Rectal smooth muscle tissue (tissue), 1 donor: Measurements from ENCODE around the gene KRT12.
A peak's percentile ranks its signal among the peaks of the same experiment; 100 is the strongest.

Experiments
- H3K27ac ChIP-seq: one replicate; pipeline ENCODE4 v1.7.0; 2013; ENCODE audit warnings: low read depth, low read length, inconsistent platforms
- H3K27me3 ChIP-seq: one replicate; pipeline ENCODE4 v1.7.0; 2013; ENCODE audit warnings: low read length; ENCODE audit not compliant: control insufficient read depth, insufficient read depth
- H3K36me3 ChIP-seq: one replicate; pipeline ENCODE4 v1.7.0; 2013; ENCODE audit warnings: low read length; ENCODE audit not compliant: control insufficient read depth, insufficient read depth
- H3K4me1 ChIP-seq: one replicate; pipeline ENCODE4 v1.7.0; 2013; ENCODE audit warnings: low read length; ENCODE audit not compliant: control insufficient read depth, insufficient read depth
- H3K4me3 ChIP-seq: one replicate; pipeline ENCODE4 v1.7.0; 2013; ENCODE audit warnings: low read length
- H3K9ac ChIP-seq: one replicate; pipeline ENCODE4 v1.7.0; 2013; ENCODE audit warnings: low read length

Gene KRT12

DNA sequence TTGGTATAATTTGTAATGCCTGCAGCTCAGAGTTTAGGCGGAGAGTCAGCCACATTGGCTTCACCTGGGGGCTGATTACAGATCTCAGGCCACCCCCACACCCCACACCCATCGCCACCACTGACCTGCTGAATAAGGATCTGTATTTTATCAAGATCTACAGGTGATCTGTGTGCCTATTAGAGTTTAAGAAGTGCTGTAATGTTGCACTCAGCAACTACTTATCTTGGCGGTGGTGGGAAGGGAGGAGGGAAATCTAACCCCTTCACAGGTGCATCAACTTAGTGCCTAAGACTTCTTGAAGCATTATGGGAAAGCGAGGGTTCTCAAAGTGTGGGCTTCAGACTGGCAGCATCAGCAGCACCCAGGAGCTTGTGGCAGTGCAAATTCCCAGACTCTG is 35.5 kb upstream of the KRT12 start:
- Histone ChIP-seq H3K4me1 (no peaks in the 10 kb centered on the region), H3K27ac (no peak overlapping the region), H3K4me3 (peak overlapping the region; percentile 0), H3K36me3 (no peaks in the 10 kb centered on the region), H3K27me3 (no peaks in the 10 kb centered on the region), H3K9ac (no peak overlapping the region)

- H3K27ac ChIP-seq = no peak overlapping the region
- H3K4me1 ChIP-seq = no peaks in the 10 kb centered on the region
- H3K9ac ChIP-seq = no peak overlapping the region
- H3K36me3 ChIP-seq = no peaks in the 10 kb centered on the region
- no peak overlapping the region for H3K4me3 ChIP-seq
- no peaks in the 10 kb centered on the region for H3K27me3 ChIP-seq
Observed at GRCh38 chr17:40901981-40902474, 35.0 kb upstream of the KRT12 start.

GRCh38 chr17:40900809-40901356 is 33.9 kb upstream of the KRT12 start:
- Histone ChIP-seq H3K4me3 (no peak overlapping the region), H3K36me3 (no peaks in the 10 kb centered on the region), H3K9ac (no peak overlapping the region), H3K27me3 (no peaks in the 10 kb centered on the region), H3K27ac (no peak overlapping the region), H3K4me1 (no peaks in the 10 kb centered on the region)

DNA sequence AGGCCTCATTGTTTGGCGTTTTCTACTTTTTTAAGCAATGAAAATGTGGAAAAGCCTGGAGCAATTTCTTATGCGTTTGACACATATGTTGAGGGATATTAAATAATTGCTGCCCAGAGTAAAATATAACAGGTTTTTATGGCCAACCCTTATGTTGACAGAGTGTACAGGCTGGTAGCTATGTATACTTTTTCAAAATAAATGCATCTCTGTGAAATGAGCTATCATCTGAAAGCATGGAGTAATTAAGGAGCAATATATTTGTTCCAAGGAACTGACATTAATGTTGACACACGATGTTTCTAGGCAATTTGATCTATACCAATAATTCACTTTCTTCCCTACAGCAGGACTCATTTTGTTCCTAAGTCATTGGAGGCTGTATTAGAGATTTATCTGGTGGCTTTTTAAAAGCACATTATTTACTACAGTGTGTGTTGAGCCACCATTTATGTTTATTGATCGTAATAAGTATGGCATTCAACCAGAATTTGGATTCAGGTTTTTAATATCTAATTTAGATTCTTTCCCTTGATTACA is 30.0 kb upstream of the KRT12 start:
- Histone ChIP-seq H3K27ac (no peak overlapping the region), H3K27me3 (no peaks in the 10 kb centered on the region), H3K36me3 (no peaks in the 10 kb centered on the region), H3K9ac (no peak overlapping the region), H3K4me3 (no peak overlapping the region), H3K4me1 (no peaks in the 10 kb centered on the region)

DNA sequence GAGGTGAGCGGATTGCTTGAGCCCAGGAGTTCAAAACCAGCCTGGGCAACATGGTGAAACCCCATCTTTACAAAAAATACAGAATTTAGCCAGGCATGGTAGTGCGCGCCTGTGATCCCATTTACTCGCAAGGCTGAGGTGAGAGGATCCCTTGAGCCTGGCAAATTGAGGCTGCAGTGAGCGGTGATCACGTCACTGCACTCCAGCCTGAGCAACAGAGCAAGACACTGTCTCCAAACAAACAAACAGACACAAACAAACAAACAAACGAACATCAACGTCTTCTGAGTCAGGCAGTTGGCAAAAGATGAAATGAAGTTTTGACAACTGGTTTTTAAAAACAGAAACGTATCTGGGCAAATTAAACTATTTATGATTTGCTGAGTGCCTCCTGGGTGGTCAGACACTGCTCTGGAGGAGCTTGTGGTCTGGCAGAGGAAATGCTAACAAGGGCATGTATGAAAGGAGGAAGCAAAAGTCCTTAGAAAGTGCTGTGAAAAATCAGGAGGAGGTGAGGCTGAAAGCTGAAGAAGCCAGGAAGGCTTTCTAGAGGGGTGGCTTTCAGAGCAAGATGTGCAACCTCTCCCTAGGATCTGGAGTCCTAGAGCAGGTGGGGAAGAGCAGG is 28.2 kb upstream of the KRT12 start:
- Histone ChIP-seq H3K9ac (no peak overlapping the region), H3K27me3 (no peaks in the 10 kb centered on the region), H3K27ac (no peak overlapping the region), H3K4me1 (no peaks in the 10 kb centered on the region), H3K4me3 (no peak overlapping the region), H3K36me3 (no peaks in the 10 kb centered on the region)

DNA sequence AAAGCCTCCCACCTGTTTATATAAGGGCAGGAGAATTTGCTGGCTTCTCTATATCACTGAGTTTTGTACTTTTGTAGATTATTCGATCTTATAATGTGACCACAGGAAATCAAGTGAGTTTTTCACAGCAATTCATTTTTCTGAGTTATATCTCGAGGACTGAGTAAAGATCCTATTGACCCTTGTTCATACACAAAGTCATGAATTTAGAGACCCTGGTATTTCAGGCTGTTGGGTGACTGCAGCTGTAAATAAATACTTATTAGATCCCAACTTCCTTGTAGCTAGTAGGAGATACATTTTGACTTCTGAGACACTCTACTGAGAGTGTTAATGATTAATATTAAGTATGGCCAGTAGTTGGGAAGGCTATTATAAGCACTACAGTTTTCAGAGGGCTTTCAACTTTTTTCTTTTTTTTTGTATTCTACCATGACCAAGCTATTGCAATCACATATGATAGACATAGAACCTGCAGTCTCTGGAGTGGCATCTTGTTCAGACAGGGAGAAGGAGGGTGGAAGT is 21.2 kb upstream of the KRT12 start:
- Histone ChIP-seq H3K36me3 (no peaks in the 10 kb centered on the region), H3K27me3 (no peaks in the 10 kb centered on the region), H3K27ac (no peak overlapping the region), H3K9ac (no peak overlapping the region), H3K4me3 (no peak overlapping the region), H3K4me1 (no peaks in the 10 kb centered on the region)

GRCh38 chr17:40886090-40886489 is 19.1 kb upstream of the KRT12 start:
- H3K27ac ChIP-seq = no peak overlapping the region
- H3K9ac ChIP-seq = no peak overlapping the region
- no peaks in the 10 kb centered on the region for H3K4me1 ChIP-seq
- no peak overlapping the region for H3K4me3 ChIP-seq
- H3K36me3 ChIP-seq = no peaks in the 10 kb centered on the region
- no peaks in the 10 kb centered on the region for H3K27me3 ChIP-seq

- H3K36me3 ChIP-seq = no peaks in the 10 kb centered on the region
Observed at GRCh38 chr17:40884708-40885512, 17.9 kb upstream of the KRT12 start, which contains the start of gene KRT20. TSS of gene KRT20 (minus strand) at chr17:40885242. CDS start at chr17:40885185, 57 bp downstream.

GRCh38 chr17:40883626-40884334 is 16.8 kb upstream of the KRT12 start:
- H3K27ac ChIP-seq = no peak overlapping the region
- no peaks in the 10 kb centered on the region for H3K4me1 ChIP-seq
- no peaks in the 10 kb centered on the region for H3K27me3 ChIP-seq
- no peaks in the 10 kb centered on the region for H3K36me3 ChIP-seq
- peak overlapping the region; percentile 22 for H3K9ac ChIP-seq
- H3K4me3 ChIP-seq = peak overlapping the region; percentile 47

More at GRCh38 chr17:40884708-40885512, 17.9 kb upstream of the KRT12 start, which contains the start of gene KRT20:
- Histone ChIP-seq H3K27ac (no peak within 1 kb of the TSS), H3K4me1 (no peaks in the 10 kb centered on the region), H3K27me3 (no peaks in the 10 kb centered on the region), H3K4me3 (peak within 1 kb of the TSS; percentile 58), H3K9ac (no peak within 1 kb of the TSS)

- Histone ChIP-seq H3K27me3 (no peaks in the 10 kb centered on the region), H3K4me1 (no peaks in the 10 kb centered on the region), H3K4me3 (peak overlapping the region; percentile 47), H3K36me3 (no peaks in the 10 kb centered on the region), H3K27ac (no peak overlapping the region), H3K9ac (no peak overlapping the region)
Observed at GRCh38 chr17:40883031-40883430, 16.0 kb upstream of the KRT12 start.

DNA sequence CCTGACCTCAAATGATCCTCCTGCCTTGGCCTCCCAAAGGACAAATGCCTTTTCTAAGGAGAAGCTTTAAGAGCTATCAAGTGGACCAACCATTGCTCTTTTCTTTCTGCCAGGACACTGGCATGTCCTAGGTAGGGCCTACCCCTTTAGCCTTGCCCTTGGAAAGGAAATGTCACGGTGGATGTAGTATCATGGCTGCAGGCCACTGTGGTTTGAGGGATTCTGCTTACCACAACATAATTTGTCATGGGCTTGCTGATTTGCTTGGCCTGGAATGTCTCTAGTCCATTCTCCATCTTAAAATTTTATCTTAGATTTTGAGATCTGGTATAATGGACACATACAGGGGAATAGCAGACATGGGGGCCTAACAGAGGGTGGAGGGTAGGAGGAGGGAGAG is 12.0 kb upstream of the KRT12 start:
- no peak overlapping the region for H3K27ac ChIP-seq
- H3K4me3 ChIP-seq = no peak overlapping the region
- no peak overlapping the region for H3K9ac ChIP-seq
- no peaks in the 10 kb centered on the region for H3K27me3 ChIP-seq
- no peaks in the 10 kb centered on the region for H3K4me1 ChIP-seq
- H3K36me3 ChIP-seq = no peaks in the 10 kb centered on the region

DNA sequence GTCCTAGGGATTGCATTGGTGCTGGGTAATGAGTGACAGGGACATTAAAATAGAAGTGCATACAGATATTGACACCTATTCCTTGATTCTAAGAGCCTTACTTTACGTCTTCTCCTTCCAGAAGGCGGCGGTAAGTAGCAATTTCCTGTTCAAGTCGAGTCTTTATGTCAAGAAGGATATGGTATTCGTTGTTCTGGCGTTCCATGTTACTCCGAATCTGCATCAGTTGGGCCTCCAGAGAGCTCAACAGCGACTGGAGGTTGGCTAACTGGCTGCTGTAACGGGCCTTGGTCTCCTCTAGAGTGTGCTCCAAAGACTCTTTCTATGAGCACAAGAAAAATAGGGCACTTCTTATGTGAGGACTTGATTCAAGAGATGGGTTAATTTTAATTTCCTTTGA is 11.0 kb upstream of the KRT12 start:
- no peaks in the 10 kb centered on the region for H3K4me1 ChIP-seq
- H3K36me3 ChIP-seq = no peaks in the 10 kb centered on the region
- H3K27me3 ChIP-seq = no peaks in the 10 kb centered on the region
- no peak overlapping the region for H3K4me3 ChIP-seq
- no peak overlapping the region for H3K9ac ChIP-seq
- H3K27ac ChIP-seq = no peak overlapping the region
